ENCODE measurements around the gene NRXN3.

Gene NRXN3

GRCh38 chr14:78975734-78976133 is 805.6 kb downstream of the NRXN3 start:
- H3K4me3 ChIP-seq (ENCODE audit: low read depth, low read length) = no peak overlapping the region
- TF ChIP-seq CTCF (IDR thresholded peaks at IDR 0.05; ENCODE audit: low read depth, low read length, missing control alignments) = no peak
- DNase-seq (ENCODE audit: low read depth) = no peak

GRCh38 chr14:78978896-78979295 is 808.7 kb downstream of the NRXN3 start:
- no peak for DNase-seq (ENCODE audit: low read depth)
- no peak overlapping the region for H3K4me3 ChIP-seq (ENCODE audit: low read depth, low read length)
- TF ChIP-seq CTCF (IDR thresholded peaks at IDR 0.05; ENCODE audit: low read depth, low read length, missing control alignments) = no peak

GRCh38 chr14:78982551-78982950 is 812.4 kb downstream of the NRXN3 start:
- no peak for TF ChIP-seq CTCF (IDR thresholded peaks at IDR 0.05; ENCODE audit: low read depth, low read length, missing control alignments)
- H3K4me3 ChIP-seq (ENCODE audit: low read depth, low read length) = no peak overlapping the region
- DNase-seq (ENCODE audit: low read depth) = no peak

GRCh38 chr14:78983126-78983525 is 813.0 kb downstream of the NRXN3 start:
- no peak overlapping the region for H3K4me3 ChIP-seq (ENCODE audit: low read depth, low read length)
- TF ChIP-seq CTCF (IDR thresholded peaks at IDR 0.05; ENCODE audit: low read depth, low read length, missing control alignments) = no peak
- DNase-seq (ENCODE audit: low read depth) = no peak

- DNase-seq (ENCODE audit: low read depth) = no peak
- no peak overlapping the region for H3K4me3 ChIP-seq (ENCODE audit: low read depth, low read length)
- no peak for TF ChIP-seq CTCF (IDR thresholded peaks at IDR 0.05; ENCODE audit: low read depth, low read length, missing control alignments)
Measured at GRCh38 chr14:78985668-78986381, 815.7 kb downstream of the NRXN3 start.

GRCh38 chr14:78986989-78987388 is 816.8 kb downstream of the NRXN3 start:
- H3K4me3 ChIP-seq (ENCODE audit: low read depth, low read length) = no peak overlapping the region
- no peak for TF ChIP-seq CTCF (IDR thresholded peaks at IDR 0.05; ENCODE audit: low read depth, low read length, missing control alignments)
- DNase-seq (ENCODE audit: low read depth) = no peak

- no peak for TF ChIP-seq CTCF (IDR thresholded peaks at IDR 0.05; ENCODE audit: low read depth, low read length, missing control alignments)
- DNase-seq (ENCODE audit: low read depth) = no peak
- H3K4me3 ChIP-seq (ENCODE audit: low read depth, low read length) = no peak overlapping the region
Measured at GRCh38 chr14:78989221-78989620, 819.0 kb downstream of the NRXN3 start.
